Right atrium auricular region (tissue), 2 donors: ENCODE results near the gene POP5. TPM values are rescaled to one million over a fixed set of nuclear protein-coding genes. Genes with fewer than 3 reads are reported as not detected.

Source experiments
- DNase-seq: peaks from one replicate; pipeline ENCODE4 v3.0.0-alpha.2; 2019; ENCODE audit warnings: low spot score
- H3K27ac ChIP-seq, 2 donors: fragments of 200-600 bp; sonication (generic); 1 replicate in 1 of 2; 2 replicates in 1 of 2; pipeline ENCODE4 v1.5.1; 2016 to 2019
- H3K27me3 ChIP-seq, 2 donors: fragments of 200-600 bp; sonication (generic); one replicate each; pipeline versions ENCODE4 v1.5.1 to v1.6.0; 2017 to 2019
- H3K36me3 ChIP-seq: fragments of 200-600 bp; sonication (generic); one replicate; pipeline ENCODE4 v1.5.1; 2016
- H3K4me1 ChIP-seq, 2 donors: fragments of 200-600 bp; sonication (generic); one replicate each; pipeline versions ENCODE4 v1.5.1 to v1.6.0; 2017 to 2019
- H3K4me3 ChIP-seq, 2 donors: fragments of 200-600 bp; sonication (generic); 1 replicate in 1 of 2; 2 replicates in 1 of 2; pipeline ENCODE4 v1.5.1; 2017 to 2019; ENCODE audit warnings: mild to moderate bottlenecking in 1 of 2, moderate library complexity in 1 of 2
- H3K9me3 ChIP-seq, 2 donors: fragments of 200-600 bp; sonication (generic); one replicate each; pipeline ENCODE4 v1.5.1; 2019
- CTCF ChIP-seq, 2 donors: fragments of 200-600 bp; sonication (generic); IDR thresholded peaks; one replicate each; pipeline ENCODE4 v1.5.1; 2019; ENCODE audit warnings: antibody characterized with exemption in 2 of 2
- total RNA-seq, 2 donors: library from RNA; depleted of rRNA; stranded (reverse); fragments of >200 nt; gene quantifications; one replicate each; pipeline ENCODE4 v1.1.0, GENCODE V29; 2016

POP5 gene
- total RNA-seq, 2 donors from 2014 or later = 21.8 to 33.9 TPM

GRCh38 chr12:120573560-120573959, 7.6 kb downstream of the POP5 start:
- no peaks in the 10 kb centered on the region for H3K9me3 ChIP-seq
- TF ChIP-seq CTCF (IDR thresholded peaks at IDR 0.05) = no peak
- no peak overlapping the region for H3K4me3 ChIP-seq
- peaks cover 100% of the 10 kb centered on the region for H3K36me3 ChIP-seq
- no peak for DNase-seq
- H3K27me3 ChIP-seq = no peaks in the 10 kb centered on the region
- peak overlapping the region; percentile 39 to 44 for H3K27ac ChIP-seq
- peaks cover 0 to 23% of the 10 kb centered on the region in 2 donors for H3K4me1 ChIP-seq

- Histone ChIP-seq H3K36me3 (peaks cover 100% of the 10 kb centered on the region), H3K9me3 (no peaks in the 10 kb centered on the region), H3K27ac (peak overlapping the region in 1 of 2 donors; percentile 36), H3K4me1 (peaks cover 0 to 23% of the 10 kb centered on the region in 2 donors), H3K4me3 (no peak overlapping the region), H3K27me3 (no peaks in the 10 kb centered on the region)
- DNase-seq = no peak
- no peak for TF ChIP-seq CTCF (IDR thresholded peaks at IDR 0.05)
Measured at GRCh38 chr12:120571299-120571698, 9.9 kb downstream of the POP5 start.

GRCh38 chr12:120563495-120563894, 17.7 kb downstream of the POP5 start:
- H3K4me3 ChIP-seq = no peak overlapping the region
- TF ChIP-seq CTCF (IDR thresholded peaks at IDR 0.05) = no peak
- peaks cover 93% of the 10 kb centered on the region for H3K36me3 ChIP-seq
- no peaks in the 10 kb centered on the region for H3K27me3 ChIP-seq
- H3K4me1 ChIP-seq = peaks cover 0 to 10% of the 10 kb centered on the region in 2 donors
- DNase-seq = no peak
- no peaks in the 10 kb centered on the region for H3K9me3 ChIP-seq
- H3K27ac ChIP-seq = peak overlapping the region; percentile 68 to 73

GRCh38 chr12:120562906-120563305, 18.3 kb downstream of the POP5 start:
- no peak for TF ChIP-seq CTCF (IDR thresholded peaks at IDR 0.05)
- no peaks in the 10 kb centered on the region for H3K27me3 ChIP-seq
- no peaks in the 10 kb centered on the region for H3K9me3 ChIP-seq
- H3K27ac ChIP-seq = peak overlapping the region; percentile 68 to 73
- peaks cover 0 to 10% of the 10 kb centered on the region in 2 donors for H3K4me1 ChIP-seq
- peaks cover 91% of the 10 kb centered on the region for H3K36me3 ChIP-seq
- no peak overlapping the region for H3K4me3 ChIP-seq
- no peak for DNase-seq

GRCh38 chr12:120557589-120557988, 23.6 kb downstream of the POP5 start:
- H3K36me3 ChIP-seq = peaks cover 86% of the 10 kb centered on the region
- no peak overlapping the region for H3K27ac ChIP-seq
- no peaks in the 10 kb centered on the region for H3K9me3 ChIP-seq
- no peaks in the 10 kb centered on the region for H3K27me3 ChIP-seq
- no peak for DNase-seq
- H3K4me3 ChIP-seq = no peak overlapping the region
- TF ChIP-seq CTCF (IDR thresholded peaks at IDR 0.05) = no peak
- H3K4me1 ChIP-seq = peaks cover 0 to 25% of the 10 kb centered on the region in 2 donors

GRCh38 chr12:120554678-120555077, 26.5 kb downstream of the POP5 start:
- Histone ChIP-seq H3K4me1 (peaks cover 0 to 45% of the 10 kb centered on the region in 2 donors), H3K4me3 (no peak overlapping the region), H3K36me3 (peaks cover 64% of the 10 kb centered on the region), H3K27me3 (no peaks in the 10 kb centered on the region), H3K9me3 (no peaks in the 10 kb centered on the region), H3K27ac (peak overlapping the region; percentile 15 to 60)
- TF ChIP-seq CTCF (IDR thresholded peaks at IDR 0.05) = no peak
- no peak for DNase-seq
